Tibial nerve (tissue), 4 donors: Measurements from ENCODE around the gene CUL9. TPM values are rescaled to one million over a fixed set of nuclear protein-coding genes. Genes with fewer than 3 reads are reported as not detected.
A peak's percentile ranks its signal among the peaks of the same experiment; 100 is the strongest.
"Not testable (repeated sequence)": the region's sequence is repeated elsewhere in the genome, so short reads cannot be mapped to it uniquely, and the experiment has no call there.

Experiments
- DNase-seq, 2 donors: peaks; one replicate each; pipeline ENCODE4 v3.0.0-alpha.2; 2019; ENCODE audit warnings: low spot score in 2 of 2
- H3K27ac ChIP-seq, 4 donors: fragments of 200-600 bp; sonication (generic) in 3 of 4; one replicate each; pipeline ENCODE4 v1.5.1; 2017 to 2019; ENCODE audit warnings: mild to moderate bottlenecking in 1 of 4
- H3K27me3 ChIP-seq, 2 donors: fragments of 200-600 bp; sonication (generic) in 1 of 2; one replicate each; pipeline versions ENCODE4 v1.5.1 to v1.6.0; 2017 to 2019
- H3K36me3 ChIP-seq, 3 donors: fragments of 200-600 bp; sonication (generic); one replicate each; pipeline ENCODE4 v1.5.1; 2018 to 2019
- H3K4me1 ChIP-seq, 4 donors: fragments of 200-600 bp; sonication (generic) in 3 of 4; one replicate each; pipeline ENCODE4 v1.5.1; 2017 to 2019
- H3K4me3 ChIP-seq, 4 donors: fragments of 200-600 bp; sonication (generic) in 3 of 4; one replicate each; pipeline ENCODE4 v1.5.1; 2017 to 2019; ENCODE audit warnings: mild to moderate bottlenecking in 1 of 4, moderate library complexity in 1 of 4
- H3K9me3 ChIP-seq, 4 donors: fragments of 200-600 bp; sonication (generic) in 3 of 4; one replicate each; pipeline ENCODE4 v1.5.1; 2017 to 2019
- CTCF ChIP-seq, 5 experiments: fragments of 200-600 bp in 3 of 5; fragments of 450-650 bp in 2 of 5; sonication (generic) in 3 of 5; IDR thresholded peaks; one replicate each; pipeline ENCODE4 v1.5.1; 2016 to 2019; ENCODE audit warnings: antibody characterized with exemption in 5 of 5, mild to moderate bottlenecking in 3 of 5, moderate library complexity in 2 of 5
- EP300 ChIP-seq, 2 donors: sonication (generic); formaldehyde crosslinking; IDR thresholded peaks; one replicate each; pipeline ENCODE4 v1.6.1; 2017; ENCODE audit warnings: antibody characterized with exemption in 2 of 2, mild to moderate bottlenecking in 1 of 2
- POLR2A ChIP-seq, 2 donors: fragments of 450-650 bp; IDR thresholded peaks; one replicate each; pipeline ENCODE4 v1.6.1; 2017; ENCODE audit warnings: antibody characterized with exemption in 2 of 2, mild to moderate bottlenecking in 2 of 2, moderate library complexity in 2 of 2
- WGBS, 2 donors: methylation state at CpG; one replicate each; pipeline ENCODE4 v1.1.5; 2018; 5-methylcytosine and 5-hydroxymethylcytosine counted together
- total RNA-seq, 4 donors: library from RNA; depleted of rRNA; stranded (reverse); fragments of >200 nt; gene quantifications; one replicate each; pipeline ENCODE4 v1.1.0, GENCODE V29; 2016

CUL9 gene
- total RNA-seq = 10 to 100 TPM; 47.9 to 76.2 (median 49.3) TPM

- Histone ChIP-seq H3K27me3 (no peaks in the 10 kb centered on the region), H3K9me3 (no peaks in the 10 kb centered on the region), H3K36me3 (peaks cover 3 to 61% (median 23%) of the 10 kb centered on the region in 3 donors), H3K27ac (peak within 1 kb of the TSS; percentile 18 to 87 (median 79)), H3K4me1 (peaks cover 0 to 37% (median 10%) of the 10 kb centered on the region in 4 donors), H3K4me3 (peak within 1 kb of the TSS; percentile 46 to 88 (median 77))
- peak; percentile 39 to 94 for TF ChIP-seq EP300 (IDR thresholded peaks at IDR 0.05)
- TF ChIP-seq CTCF (IDR thresholded peaks at IDR 0.05) = peak in 1 of 5 experiments; percentile 31
- peak in 1 of 2 donors; percentile 56 for TF ChIP-seq POLR2A (IDR thresholded peaks at IDR 0.05)
- peak; percentile 68 to 73 for DNase-seq
- WGBS, 2 donors = 1% methylated on average over 25 to 43 of the region's 51 CpGs
Observed at GRCh38 chr6:43181942-43182860, at the start of gene CUL9. Gene CUL9 (plus strand): TSS chr6:43182196. CDS start chr6:43184311, 2,115 bp downstream.

DNA sequence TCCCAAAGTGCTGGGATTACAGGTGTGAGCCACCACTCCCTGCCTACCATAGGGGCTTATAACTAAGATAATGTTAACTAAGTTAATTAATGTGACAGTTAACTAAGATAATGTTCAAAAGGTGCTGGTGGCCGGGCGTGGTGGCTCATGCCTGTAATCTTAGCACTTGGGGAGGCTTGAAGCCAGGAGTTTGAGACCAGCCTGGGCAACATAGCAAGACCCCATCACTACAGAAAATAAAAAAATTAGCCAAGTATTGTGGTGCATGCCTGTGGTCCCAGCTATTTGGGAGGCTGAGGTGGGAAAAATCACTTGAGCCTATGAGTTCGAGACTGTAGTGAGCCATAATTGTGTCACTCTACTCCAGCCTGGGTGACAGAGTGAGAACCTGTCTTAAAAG is 43.7 kb upstream of the CUL9 start:
- no peak for DNase-seq
- Histone ChIP-seq H3K4me3 (no peak overlapping the region), H3K36me3 (no peaks in the 10 kb centered on the region), H3K4me1 (peaks cover 0 to 2% (median 1%) of the 10 kb centered on the region in 4 donors), H3K27me3 (no peaks in the 10 kb centered on the region), H3K9me3 (no peaks in the 10 kb centered on the region), H3K27ac (no peak overlapping the region)
- WGBS, 2 donors = 97 to 100% methylated on average over 3 of the region's 3 CpGs
- no peak for TF ChIP-seq POLR2A (IDR thresholded peaks at IDR 0.05)
- TF ChIP-seq CTCF (IDR thresholded peaks at IDR 0.05) = no peak
- no peak for TF ChIP-seq EP300 (IDR thresholded peaks at IDR 0.05)

GRCh38 chr6:43139973-43140372 is 42.0 kb upstream of the CUL9 start:
- H3K27me3 ChIP-seq, H3K9me3 ChIP-seq, DNase-seq, H3K4me3 ChIP-seq, H3K36me3 ChIP-seq, H3K27ac ChIP-seq: not testable (repeated sequence)
- 88 to 90% methylated on average over 11 of the region's 11 CpGs for WGBS, 2 donors
- H3K4me1 ChIP-seq = peaks cover 4 to 11% (median 8%) of the 10 kb centered on the region in 4 donors

GRCh38 chr6:43141644-43142043 is 40.4 kb upstream of the CUL9 start:
- WGBS, 2 donors = 87 to 88% methylated on average over 16 of the region's 16 CpGs
- Histone ChIP-seq H3K9me3 (no peaks in the 10 kb centered on the region), H3K4me3 (no peak overlapping the region), H3K4me1 (peaks cover 4 to 11% (median 8%) of the 10 kb centered on the region in 4 donors), H3K36me3 (no peaks in the 10 kb centered on the region), H3K27me3 (no peaks in the 10 kb centered on the region), H3K27ac (no peak overlapping the region)
- no peak for DNase-seq
- TF ChIP-seq EP300 (IDR thresholded peaks at IDR 0.05) = no peak

DNA sequence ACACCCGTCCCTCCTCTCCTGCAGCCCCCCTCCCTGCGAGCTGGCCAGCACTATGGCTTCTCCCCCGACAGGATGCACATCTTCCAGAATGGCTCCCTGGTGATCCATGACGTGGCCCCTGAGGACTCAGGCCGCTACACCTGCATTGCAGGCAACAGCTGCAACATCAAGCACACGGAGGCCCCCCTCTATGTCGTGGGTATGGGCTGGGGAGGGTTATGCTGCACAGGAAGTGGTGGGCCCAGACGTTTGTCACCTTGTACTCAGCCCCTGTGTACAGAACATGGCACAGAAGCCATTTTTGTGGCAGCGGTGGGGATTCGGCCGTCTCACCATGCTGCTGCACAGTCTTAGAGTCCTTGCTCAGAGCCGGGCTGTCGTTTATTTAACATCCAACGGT is 39.9 kb upstream of the CUL9 start:
- Histone ChIP-seq H3K4me3 (no peak overlapping the region), H3K27ac (no peak overlapping the region), H3K36me3 (no peaks in the 10 kb centered on the region), H3K9me3 (no peaks in the 10 kb centered on the region), H3K27me3 (no peaks in the 10 kb centered on the region), H3K4me1 (peaks cover 4 to 11% (median 8%) of the 10 kb centered on the region in 4 donors)
- DNase-seq = no peak
- TF ChIP-seq POLR2A (IDR thresholded peaks at IDR 0.05) (no peak), EP300 (IDR thresholded peaks at IDR 0.05) (no peak), CTCF (IDR thresholded peaks at IDR 0.05) (no peak)
- WGBS, 2 donors = 69 to 74% methylated on average over 14 of the region's 14 CpGs
